SK-N-SH treated with all-trans-retinoic acid at 6 μM for 48 hours (cell line): Measurements from ENCODE around the gene NPFFR1.

Source experiments
- PATZ1 ChIP-seq: fragments of 250-450 bp; sonication (Bioruptor Pico); IDR thresholded peaks from 2 replicates; pipeline ENCODE4 v1.8.0; 2020; ENCODE audit warnings: mild to moderate bottlenecking, moderate library complexity, borderline replicate concordance
- RARB ChIP-seq: fragments of 250-450 bp; sonication (Bioruptor Pico); IDR thresholded peaks from 2 replicates; pipeline ENCODE4 v1.8.0; 2021; ENCODE audit warnings: mild to moderate bottlenecking, moderate library complexity
- SNAI2 ChIP-seq: fragments of 250-450 bp; sonication (Bioruptor Pico); IDR thresholded peaks from 2 replicates; pipeline ENCODE4 v1.5.0; 2020; ENCODE audit warnings: mild to moderate bottlenecking, moderate library complexity
- ZNF565 ChIP-seq: fragments of 450-650 bp; formaldehyde crosslinking; conservative IDR thresholded peaks from 2 replicates; pipeline ENCODE4 v1.5.0; 2020; ENCODE audit warnings: low read depth, mild to moderate bottlenecking, moderate library complexity
- TF ChIP-seq, protein P1 (sequence below): fragments of 250-450 bp; sonication (Bioruptor Pico); IDR thresholded peaks from 2 replicates; pipeline ENCODE4 v1.5.0; 2020; ENCODE audit warnings: mild to moderate bottlenecking, moderate library complexity

GRCh38 chr10:70286616-70287015 lies 2.8 kb upstream of the NPFFR1 start:
- no peak for TF ChIP-seq PATZ1 (CRISPR knock-in tag)
- TF ChIP-seq ZNF565, result no peak
- TF ChIP-seq, protein P1, sequence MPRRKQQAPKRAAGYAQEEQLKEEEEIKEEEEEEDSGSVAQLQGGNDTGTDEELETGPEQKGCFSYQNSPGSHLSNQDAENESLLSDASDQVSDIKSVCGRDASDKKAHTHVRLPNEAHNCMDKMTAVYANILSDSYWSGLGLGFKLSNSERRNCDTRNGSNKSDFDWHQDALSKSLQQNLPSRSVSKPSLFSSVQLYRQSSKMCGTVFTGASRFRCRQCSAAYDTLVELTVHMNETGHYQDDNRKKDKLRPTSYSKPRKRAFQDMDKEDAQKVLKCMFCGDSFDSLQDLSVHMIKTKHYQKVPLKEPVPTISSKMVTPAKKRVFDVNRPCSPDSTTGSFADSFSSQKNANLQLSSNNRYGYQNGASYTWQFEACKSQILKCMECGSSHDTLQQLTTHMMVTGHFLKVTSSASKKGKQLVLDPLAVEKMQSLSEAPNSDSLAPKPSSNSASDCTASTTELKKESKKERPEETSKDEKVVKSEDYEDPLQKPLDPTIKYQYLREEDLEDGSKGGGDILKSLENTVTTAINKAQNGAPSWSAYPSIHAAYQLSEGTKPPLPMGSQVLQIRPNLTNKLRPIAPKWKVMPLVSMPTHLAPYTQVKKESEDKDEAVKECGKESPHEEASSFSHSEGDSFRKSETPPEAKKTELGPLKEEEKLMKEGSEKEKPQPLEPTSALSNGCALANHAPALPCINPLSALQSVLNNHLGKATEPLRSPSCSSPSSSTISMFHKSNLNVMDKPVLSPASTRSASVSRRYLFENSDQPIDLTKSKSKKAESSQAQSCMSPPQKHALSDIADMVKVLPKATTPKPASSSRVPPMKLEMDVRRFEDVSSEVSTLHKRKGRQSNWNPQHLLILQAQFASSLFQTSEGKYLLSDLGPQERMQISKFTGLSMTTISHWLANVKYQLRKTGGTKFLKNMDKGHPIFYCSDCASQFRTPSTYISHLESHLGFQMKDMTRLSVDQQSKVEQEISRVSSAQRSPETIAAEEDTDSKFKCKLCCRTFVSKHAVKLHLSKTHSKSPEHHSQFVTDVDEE (CRISPR knock-in tag), result no peak
- no peak for TF ChIP-seq SNAI2 (CRISPR knock-in tag)
- TF ChIP-seq RARB (CRISPR knock-in tag), result no peak
